Measurements from ENCODE around the gene MDM2.

DNA sequence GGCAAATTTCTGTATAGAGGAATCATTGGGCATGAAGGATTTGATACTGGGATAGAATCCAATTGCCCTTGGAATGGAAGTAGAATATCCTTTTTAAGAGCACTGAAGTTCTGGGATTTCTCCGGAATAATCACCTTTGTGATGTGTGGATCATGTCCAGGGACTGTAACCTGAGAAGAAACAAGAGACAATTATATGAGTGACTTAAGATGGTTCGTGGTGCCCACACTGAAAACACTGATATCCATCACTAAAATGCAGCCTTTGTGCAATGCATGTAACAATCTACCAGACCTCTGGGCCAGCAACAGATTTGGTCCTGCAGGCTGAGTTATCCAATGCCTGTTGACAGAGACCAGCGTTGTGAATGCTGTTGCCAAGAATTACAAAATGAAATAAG is 48.5 kb downstream of the MDM2 start:
- TF ChIP-seq, protein P1, sequence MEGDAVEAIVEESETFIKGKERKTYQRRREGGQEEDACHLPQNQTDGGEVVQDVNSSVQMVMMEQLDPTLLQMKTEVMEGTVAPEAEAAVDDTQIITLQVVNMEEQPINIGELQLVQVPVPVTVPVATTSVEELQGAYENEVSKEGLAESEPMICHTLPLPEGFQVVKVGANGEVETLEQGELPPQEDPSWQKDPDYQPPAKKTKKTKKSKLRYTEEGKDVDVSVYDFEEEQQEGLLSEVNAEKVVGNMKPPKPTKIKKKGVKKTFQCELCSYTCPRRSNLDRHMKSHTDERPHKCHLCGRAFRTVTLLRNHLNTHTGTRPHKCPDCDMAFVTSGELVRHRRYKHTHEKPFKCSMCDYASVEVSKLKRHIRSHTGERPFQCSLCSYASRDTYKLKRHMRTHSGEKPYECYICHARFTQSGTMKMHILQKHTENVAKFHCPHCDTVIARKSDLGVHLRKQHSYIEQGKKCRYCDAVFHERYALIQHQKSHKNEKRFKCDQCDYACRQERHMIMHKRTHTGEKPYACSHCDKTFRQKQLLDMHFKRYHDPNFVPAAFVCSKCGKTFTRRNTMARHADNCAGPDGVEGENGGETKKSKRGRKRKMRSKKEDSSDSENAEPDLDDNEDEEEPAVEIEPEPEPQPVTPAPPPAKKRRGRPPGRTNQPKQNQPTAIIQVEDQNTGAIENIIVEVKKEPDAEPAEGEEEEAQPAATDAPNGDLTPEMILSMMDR (IDR thresholded peaks at IDR 0.05), result no peak
- no peak for TF ChIP-seq POLR2A (IDR thresholded peaks at IDR 0.05)

All from esophagus squamous epithelium (tissue), 4 donors.